Measurements from ENCODE around the gene PGAP3.
A peak's percentile ranks its signal among the peaks of the same experiment; 100 is the strongest.

The PGAP3 gene

GRCh38 chr17:39635614-39636176 lies 52.2 kb downstream of the PGAP3 start:
- Mint-ChIP-seq H3K4me3 (peak overlapping the region; percentile 68 to 94 (median 93)), H3K27me3 (ENCODE audit: low read depth) (peaks cover 16% of the 10 kb centered on the region), H3K9me3 (no peaks in the 10 kb centered on the region), H3K36me3 (ENCODE audit: low read depth) (no peaks in the 10 kb centered on the region), H3K4me1 (peaks cover 40% of the 10 kb centered on the region), H3K27ac (peak overlapping the region in 1 of 3 experiments; percentile 90)
- TF ChIP-seq, protein P1, sequence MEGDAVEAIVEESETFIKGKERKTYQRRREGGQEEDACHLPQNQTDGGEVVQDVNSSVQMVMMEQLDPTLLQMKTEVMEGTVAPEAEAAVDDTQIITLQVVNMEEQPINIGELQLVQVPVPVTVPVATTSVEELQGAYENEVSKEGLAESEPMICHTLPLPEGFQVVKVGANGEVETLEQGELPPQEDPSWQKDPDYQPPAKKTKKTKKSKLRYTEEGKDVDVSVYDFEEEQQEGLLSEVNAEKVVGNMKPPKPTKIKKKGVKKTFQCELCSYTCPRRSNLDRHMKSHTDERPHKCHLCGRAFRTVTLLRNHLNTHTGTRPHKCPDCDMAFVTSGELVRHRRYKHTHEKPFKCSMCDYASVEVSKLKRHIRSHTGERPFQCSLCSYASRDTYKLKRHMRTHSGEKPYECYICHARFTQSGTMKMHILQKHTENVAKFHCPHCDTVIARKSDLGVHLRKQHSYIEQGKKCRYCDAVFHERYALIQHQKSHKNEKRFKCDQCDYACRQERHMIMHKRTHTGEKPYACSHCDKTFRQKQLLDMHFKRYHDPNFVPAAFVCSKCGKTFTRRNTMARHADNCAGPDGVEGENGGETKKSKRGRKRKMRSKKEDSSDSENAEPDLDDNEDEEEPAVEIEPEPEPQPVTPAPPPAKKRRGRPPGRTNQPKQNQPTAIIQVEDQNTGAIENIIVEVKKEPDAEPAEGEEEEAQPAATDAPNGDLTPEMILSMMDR (IDR thresholded peaks at IDR 0.05; ENCODE audit: unreplicated experiment in 3 of 3), result no peak

- peak overlapping the region; percentile 16 to 72 (median 61) for H3K4me3 Mint-ChIP-seq
- no peaks in the 10 kb centered on the region for H3K36me3 Mint-ChIP-seq (ENCODE audit: low read depth)
- peak overlapping the region; percentile 8 to 83 (median 54) for H3K27ac Mint-ChIP-seq
- no peaks in the 10 kb centered on the region for H3K9me3 Mint-ChIP-seq
- TF ChIP-seq, protein P1 (IDR thresholded peaks at IDR 0.05; ENCODE audit: unreplicated experiment in 3 of 3), result peak; percentile 73 to 77 (median 73)
- H3K27me3 Mint-ChIP-seq (ENCODE audit: low read depth), result peaks cover 25% of the 10 kb centered on the region
- H3K4me1 Mint-ChIP-seq, result peaks cover 39% of the 10 kb centered on the region
Observed at GRCh38 chr17:39634384-39634871, 53.4 kb downstream of the PGAP3 start.

GRCh38 chr17:39633570-39634183 lies 54.2 kb downstream of the PGAP3 start:
- Mint-ChIP-seq H3K9me3 (no peaks in the 10 kb centered on the region), H3K4me1 (peaks cover 32% of the 10 kb centered on the region), H3K36me3 (ENCODE audit: low read depth) (no peaks in the 10 kb centered on the region), H3K27me3 (ENCODE audit: low read depth) (peaks cover 32% of the 10 kb centered on the region), H3K27ac (no peak overlapping the region), H3K4me3 (no peak overlapping the region)
- TF ChIP-seq, protein P1 (IDR thresholded peaks at IDR 0.05; ENCODE audit: unreplicated experiment in 3 of 3), result no peak

DNA sequence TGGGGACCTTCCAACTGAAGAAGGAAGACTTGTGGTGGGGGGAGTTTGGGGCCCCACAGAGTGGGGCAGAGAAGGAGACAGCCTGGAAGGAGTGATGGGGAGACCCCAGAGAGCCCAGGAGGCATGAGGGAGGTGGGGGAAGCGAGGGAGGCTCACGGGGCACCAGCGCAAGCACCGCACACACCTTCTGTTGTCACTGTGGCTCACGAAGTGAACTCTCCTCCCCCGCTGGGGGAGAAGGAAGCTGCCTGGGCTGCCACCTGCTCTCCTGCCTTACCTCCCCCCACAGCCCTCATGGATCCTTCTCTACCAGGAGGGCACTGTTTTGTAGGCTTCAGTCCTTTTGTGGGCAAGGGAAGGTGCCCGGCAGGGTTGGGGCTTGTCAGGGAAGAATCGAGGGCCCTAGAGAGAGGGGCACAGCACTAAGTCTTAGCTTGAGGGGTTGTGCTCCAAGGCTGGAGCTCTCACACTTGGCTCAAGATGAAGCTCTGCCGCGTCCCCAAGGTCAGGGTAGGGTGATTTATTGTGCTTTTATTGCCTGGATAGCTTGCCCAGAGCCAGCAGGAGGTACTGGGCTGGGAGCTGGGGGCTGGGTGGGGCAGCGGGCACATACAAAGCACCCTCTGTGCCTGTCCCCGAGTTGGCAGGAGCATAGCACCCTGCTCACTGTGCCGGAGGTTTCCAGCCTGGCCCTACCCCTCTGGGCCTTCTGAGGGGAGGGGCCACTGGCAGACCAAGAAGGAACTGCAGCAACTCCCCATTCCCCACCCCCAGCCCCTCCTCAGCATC lies 55.5 kb downstream of the PGAP3 start:
- Mint-ChIP-seq H3K27me3 (ENCODE audit: low read depth) (peaks cover 44% of the 10 kb centered on the region), H3K27ac (peak overlapping the region in 1 of 3 experiments; percentile 74)

GRCh38 chr17:39631403-39631802 lies 56.5 kb downstream of the PGAP3 start:
- TF ChIP-seq, protein P1 (IDR thresholded peaks at IDR 0.05; ENCODE audit: unreplicated experiment in 3 of 3), result no peak
- peaks cover 19% of the 10 kb centered on the region for H3K4me1 Mint-ChIP-seq

More for the DNA sequence above, 55.5 kb downstream of the PGAP3 start:
- H3K4me1 Mint-ChIP-seq, result peaks cover 24% of the 10 kb centered on the region
- H3K9me3 Mint-ChIP-seq, result no peaks in the 10 kb centered on the region
- H3K4me3 Mint-ChIP-seq, result peak overlapping the region in 2 of 3 experiments; percentile 5 to 33
- TF ChIP-seq, protein P1 (IDR thresholded peaks at IDR 0.05; ENCODE audit: unreplicated experiment in 3 of 3), result no peak
- H3K36me3 Mint-ChIP-seq (ENCODE audit: low read depth), result no peaks in the 10 kb centered on the region

More at GRCh38 chr17:39631403-39631802, 56.5 kb downstream of the PGAP3 start:
- Mint-ChIP-seq H3K4me3 (peak overlapping the region in 2 of 3 experiments; percentile 5 to 33), H3K27me3 (ENCODE audit: low read depth) (peaks cover 50% of the 10 kb centered on the region), H3K36me3 (ENCODE audit: low read depth) (no peaks in the 10 kb centered on the region), H3K27ac (peak overlapping the region in 2 of 3 experiments; percentile 39 to 74), H3K9me3 (no peaks in the 10 kb centered on the region)
